Bronchial smooth muscle cell (primary cell): ENCODE measurements around the gene LENG8. TPM values are rescaled to one million over a fixed set of nuclear protein-coding genes. Genes with fewer than 3 reads are reported as not detected.

ENCODE experiments used
- total RNA-seq: library from RNA; depleted of rRNA; stranded (reverse); fragments of >200 nt; gene quantifications from 2 replicates; pipeline ENCODE4 v1.2.1, GENCODE V29; 2014

LENG8 gene
- total RNA-seq: 34.0 and 49.5 TPM in 2 replicates

DNA sequence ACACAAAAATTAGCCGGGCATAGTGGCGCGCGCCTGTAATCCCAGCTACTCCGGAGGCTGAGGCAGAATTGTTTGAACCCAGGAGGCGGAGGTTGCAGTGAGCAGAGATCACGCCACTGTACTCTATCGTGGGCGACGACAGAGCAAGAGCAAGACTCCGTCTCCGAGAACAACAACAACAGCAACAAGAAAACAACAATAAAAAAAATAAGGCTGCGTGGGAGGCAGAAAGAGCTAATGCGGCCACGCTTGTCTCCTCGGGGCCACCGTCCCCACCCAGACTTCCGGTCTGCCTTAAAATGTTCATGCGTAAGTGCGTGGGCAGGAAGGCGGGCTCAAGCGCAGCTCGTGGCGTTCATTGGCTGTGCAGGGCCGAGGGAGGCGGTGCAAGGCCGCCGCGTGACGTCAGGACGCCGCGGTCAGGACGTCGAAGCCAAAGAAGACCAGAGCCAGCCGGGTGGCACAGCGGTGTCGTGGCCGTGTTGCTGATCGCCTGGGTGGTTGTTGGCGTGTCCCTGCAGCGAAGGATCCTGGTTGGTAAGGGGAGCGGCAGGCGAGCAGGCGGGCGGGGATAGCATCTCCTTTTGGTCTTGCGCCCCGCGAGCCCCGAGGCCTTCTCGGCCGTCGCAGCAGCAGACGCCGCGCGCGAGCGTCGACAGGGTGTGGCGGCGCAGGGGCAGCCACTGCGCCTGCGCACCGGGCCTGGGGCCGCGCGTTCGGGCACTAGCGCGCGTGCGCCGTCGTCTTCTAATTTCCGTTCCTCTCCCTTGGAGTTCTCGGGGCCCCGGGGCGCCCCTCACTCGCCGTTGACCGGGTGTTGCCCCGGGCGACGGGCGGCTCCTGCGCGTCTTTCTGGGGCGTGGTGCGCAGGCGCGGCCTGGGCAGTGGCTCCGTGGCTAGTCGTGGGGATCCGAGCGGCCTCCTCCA lies at the start of gene LENG8:
Gene LENG8, plus strand, starts transcription at position 426 of the 927 bp plus-strand sequence. CDS start 2,146 bp downstream, outside the sequence.

GRCh38 chr19:54415208-54415900 lies 33.6 kb upstream of the LENG8 start, which contains the start of gene TTYH1:
Gene TTYH1 (plus strand): TSS chr19:54415464. CDS start chr19:54415553, 89 bp downstream.

DNA sequence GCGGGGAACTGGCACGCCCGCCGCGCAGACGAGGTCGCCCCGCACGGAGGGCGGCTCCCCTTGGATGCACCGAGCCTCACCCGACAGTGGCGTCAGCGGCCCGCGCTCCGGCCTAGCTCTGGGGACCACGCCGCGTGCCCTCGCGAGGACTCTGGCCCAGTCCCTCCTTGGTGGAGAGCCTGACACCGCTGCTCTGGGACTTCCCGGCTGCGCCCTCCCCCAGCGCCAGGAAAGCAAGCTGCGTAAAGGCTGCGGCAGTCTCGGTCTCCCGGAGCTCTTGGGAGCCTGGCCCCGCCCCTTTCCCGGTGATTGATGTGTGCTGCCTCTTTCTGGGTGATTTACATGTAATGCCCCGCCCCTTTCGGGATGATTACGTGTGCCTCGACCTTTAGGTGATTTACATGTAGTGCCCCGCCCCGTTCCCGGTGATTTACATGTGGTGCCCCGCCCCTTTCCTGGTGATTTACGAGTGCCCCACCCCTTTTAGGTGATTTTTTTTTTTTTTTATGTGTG lies 14.6 kb downstream of the LENG8 start, which contains the start of gene LENG9:
Gene LENG9, minus strand, starts transcription at position 248 of the 513 bp plus-strand sequence. CDS start 252 bp downstream, outside the sequence.

DNA sequence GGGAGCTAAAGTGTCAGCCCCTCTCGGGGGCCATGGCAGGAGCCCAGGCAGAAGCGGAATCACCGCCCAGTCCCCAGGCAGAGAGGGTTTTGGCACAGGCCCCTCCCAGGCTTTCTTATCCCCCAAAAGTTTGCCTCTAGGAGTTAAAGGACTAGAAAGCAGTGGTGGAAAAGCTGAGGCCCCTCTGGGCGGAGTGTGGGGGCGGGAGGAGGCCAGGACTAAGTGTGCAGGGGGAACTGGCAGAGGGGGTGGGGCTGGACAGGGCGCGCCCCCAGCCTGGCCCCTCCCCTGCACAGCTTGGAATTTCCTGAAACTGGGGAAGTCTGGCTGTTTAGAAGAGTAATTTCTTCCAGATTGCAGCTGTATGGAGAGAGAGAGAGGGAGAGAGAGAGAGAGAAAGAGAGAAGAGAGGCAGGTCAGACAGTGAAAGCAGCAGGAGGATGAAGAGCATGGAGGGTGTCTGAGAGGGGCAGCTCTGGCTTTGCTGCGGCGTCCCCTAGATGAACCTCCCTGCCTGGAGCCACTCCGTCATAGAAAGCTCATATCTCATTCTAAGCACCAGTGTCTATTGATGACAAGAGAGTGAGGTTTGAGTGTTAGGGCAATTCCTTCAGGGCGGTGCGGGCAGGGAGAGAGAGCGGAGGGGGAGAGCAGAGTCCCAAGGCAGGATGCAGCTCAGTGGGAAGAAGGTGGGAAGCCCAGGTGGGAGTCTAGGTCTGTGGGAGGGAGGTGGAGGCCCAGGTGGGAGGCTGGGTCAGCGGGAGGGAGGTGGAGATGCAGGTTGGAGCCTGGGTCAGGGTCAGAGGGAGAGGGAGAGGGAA lies 24.3 kb downstream of the LENG8 start, which contains the start of gene CDC42EP5:
Gene CDC42EP5, minus strand, starts transcription at position 226 of the 821 bp plus-strand sequence. CDS start 7,749 bp downstream, outside the sequence.

GRCh38 chr19:54502518-54503048 lies 53.6 kb downstream of the LENG8 start, which contains the start of gene LAIR2:
Gene LAIR2 (plus strand): TSS chr19:54502831. CDS start chr19:54502919, 88 bp downstream.

Other genes starting within 250 kb of the LENG8 start
- gene RPS9, start 248.3 kb upstream of the LENG8 start, total RNA-seq: 1,382 and 2,467 TPM in 2 replicates
- gene LILRB3, start 226.2 kb upstream of the LENG8 start, total RNA-seq: not detected in 2 replicates
- not detected in 2 replicates for gene LILRA6, start 206.4 kb upstream of the LENG8 start, total RNA-seq
- not detected in 2 replicates for gene LILRB5, start 191.9 kb upstream of the LENG8 start, total RNA-seq
- gene LILRB2, start 168.1 kb upstream of the LENG8 start, total RNA-seq: not detected in 2 replicates
- gene LILRA5, start 136.0 kb upstream of the LENG8 start, total RNA-seq: not detected in 2 replicates
- not detected in 2 replicates for gene LILRA4, start 110.0 kb upstream of the LENG8 start, total RNA-seq
- not detected in 2 replicates for gene LAIR1, start 84.3 kb upstream of the LENG8 start, total RNA-seq
- under 0.01 TPM in 1 of 2 replicates, not detected in the other for gene TTYH1, start 33.7 kb upstream of the LENG8 start, total RNA-seq
- gene LENG9, start 14.6 kb downstream of the LENG8 start, total RNA-seq: 9.3 and 9.8 TPM in 2 replicates
- gene CDC42EP5, start 24.1 kb downstream of the LENG8 start, total RNA-seq: 9.1 and 27.6 TPM in 2 replicates
- not detected in 2 replicates for gene LAIR2, start 53.6 kb downstream of the LENG8 start, total RNA-seq
- not detected in 2 replicates for gene LILRA2, start 124.6 kb downstream of the LENG8 start, total RNA-seq
- gene LILRA1, start 144.4 kb downstream of the LENG8 start, total RNA-seq: not detected in 2 replicates
- not detected in 2 replicates for gene LILRB1, start 181.3 kb downstream of the LENG8 start, total RNA-seq
- not detected in 2 replicates for gene LILRB4, start 213.8 kb downstream of the LENG8 start, total RNA-seq